Measurements from ENCODE around the gene INPP5D. TPM values are rescaled to one million over a fixed set of nuclear protein-coding genes. Genes with fewer than 3 reads are reported as not detected.

INPP5D gene
- total and polyA plus RNA-seq, 3 donors from 2014 or later: 5.7 to 12.7 (median 11.2) TPM

DNA sequence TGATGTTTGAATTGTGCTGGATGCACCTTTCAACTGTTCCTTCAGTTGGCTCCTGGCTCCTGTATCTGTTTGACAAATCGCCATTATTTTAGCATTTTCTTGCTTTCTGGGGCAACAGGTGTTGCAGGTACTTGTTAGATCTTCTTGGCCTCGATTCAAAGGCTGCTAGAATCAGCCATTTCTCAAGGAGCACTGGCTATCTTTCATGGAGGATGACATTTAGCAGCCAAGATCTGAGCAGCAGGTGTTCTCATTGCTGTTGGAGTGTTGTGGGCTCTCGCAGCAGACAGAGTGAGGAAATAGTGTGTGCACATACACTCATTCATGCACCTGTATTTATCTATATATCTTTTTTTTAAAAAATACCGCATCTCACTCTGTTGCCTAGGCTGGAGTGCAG is 52.2 kb downstream of the INPP5D start:
- H3K9me3 ChIP-seq: no peaks in the 10 kb centered on the region
- no peaks in the 10 kb centered on the region for H3K4me1 ChIP-seq
- H3K27ac ChIP-seq: no peak overlapping the region
- intact Hi-C loops (cut with DNase I; ENCODE audit: low total_unique reads): no loop called here
- H3K27me3 ChIP-seq: no peaks in the 10 kb centered on the region
- no peaks in the 10 kb centered on the region for H3K36me3 ChIP-seq (ENCODE audit: low read depth, missing control alignments)
- no peak overlapping the region for H3K4me3 ChIP-seq
- no peak for DNase-seq
- TF ChIP-seq, protein P1, sequence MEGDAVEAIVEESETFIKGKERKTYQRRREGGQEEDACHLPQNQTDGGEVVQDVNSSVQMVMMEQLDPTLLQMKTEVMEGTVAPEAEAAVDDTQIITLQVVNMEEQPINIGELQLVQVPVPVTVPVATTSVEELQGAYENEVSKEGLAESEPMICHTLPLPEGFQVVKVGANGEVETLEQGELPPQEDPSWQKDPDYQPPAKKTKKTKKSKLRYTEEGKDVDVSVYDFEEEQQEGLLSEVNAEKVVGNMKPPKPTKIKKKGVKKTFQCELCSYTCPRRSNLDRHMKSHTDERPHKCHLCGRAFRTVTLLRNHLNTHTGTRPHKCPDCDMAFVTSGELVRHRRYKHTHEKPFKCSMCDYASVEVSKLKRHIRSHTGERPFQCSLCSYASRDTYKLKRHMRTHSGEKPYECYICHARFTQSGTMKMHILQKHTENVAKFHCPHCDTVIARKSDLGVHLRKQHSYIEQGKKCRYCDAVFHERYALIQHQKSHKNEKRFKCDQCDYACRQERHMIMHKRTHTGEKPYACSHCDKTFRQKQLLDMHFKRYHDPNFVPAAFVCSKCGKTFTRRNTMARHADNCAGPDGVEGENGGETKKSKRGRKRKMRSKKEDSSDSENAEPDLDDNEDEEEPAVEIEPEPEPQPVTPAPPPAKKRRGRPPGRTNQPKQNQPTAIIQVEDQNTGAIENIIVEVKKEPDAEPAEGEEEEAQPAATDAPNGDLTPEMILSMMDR (IDR thresholded peaks at IDR 0.05): no peak
- TF ChIP-seq POLR2A (IDR thresholded peaks at IDR 0.05): no peak
- 81 to 86% methylated on average over 4 of the region's 4 CpGs for WGBS, 2 donors

DNA sequence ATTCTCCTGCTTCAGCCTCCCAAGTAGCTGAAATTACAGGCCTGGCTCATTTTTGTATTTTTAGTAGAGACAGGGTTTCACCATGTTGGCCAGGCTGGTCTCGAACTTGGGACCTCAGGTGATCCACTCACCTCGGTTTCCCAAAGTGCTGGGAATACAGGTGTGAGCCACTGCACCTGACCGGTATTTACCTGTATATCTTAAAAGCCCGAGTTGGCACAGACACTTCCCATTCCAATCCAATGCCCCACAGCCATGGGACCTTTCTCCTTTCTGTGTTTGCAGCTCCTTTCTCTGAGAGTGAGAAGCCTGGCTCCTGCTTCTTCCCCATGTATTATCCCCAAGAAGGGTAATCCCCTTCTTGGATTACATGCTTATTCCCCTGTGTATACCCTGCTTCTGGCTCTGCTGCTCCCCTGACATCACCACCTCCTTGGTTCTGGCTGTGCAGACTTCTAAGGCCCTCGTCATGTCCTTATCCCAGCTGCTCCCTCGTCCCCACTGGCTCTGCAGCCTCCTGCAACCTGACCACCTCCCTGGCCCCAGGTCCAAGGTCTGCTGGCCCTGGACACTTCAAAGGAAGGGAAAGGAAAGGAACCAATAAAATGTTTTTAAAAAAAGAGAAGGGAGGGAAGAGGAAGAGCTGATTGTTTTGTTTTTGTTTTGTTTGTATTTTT is 52.8 kb downstream of the INPP5D start:
- no peak for DNase-seq
- Histone ChIP-seq H3K36me3 (ENCODE audit: low read depth, missing control alignments) (no peaks in the 10 kb centered on the region), H3K4me3 (no peak overlapping the region), H3K4me1 (no peaks in the 10 kb centered on the region), H3K27ac (no peak overlapping the region), H3K9me3 (no peaks in the 10 kb centered on the region), H3K27me3 (no peaks in the 10 kb centered on the region)
- WGBS, 2 donors: 73 to 85% methylated on average over 6 of the region's 6 CpGs
- no peak for TF ChIP-seq POLR2A (IDR thresholded peaks at IDR 0.05)
- TF ChIP-seq, protein P1 (IDR thresholded peaks at IDR 0.05): no peak
- intact Hi-C loops (cut with DNase I; ENCODE audit: low total_unique reads): no loop called here

DNA sequence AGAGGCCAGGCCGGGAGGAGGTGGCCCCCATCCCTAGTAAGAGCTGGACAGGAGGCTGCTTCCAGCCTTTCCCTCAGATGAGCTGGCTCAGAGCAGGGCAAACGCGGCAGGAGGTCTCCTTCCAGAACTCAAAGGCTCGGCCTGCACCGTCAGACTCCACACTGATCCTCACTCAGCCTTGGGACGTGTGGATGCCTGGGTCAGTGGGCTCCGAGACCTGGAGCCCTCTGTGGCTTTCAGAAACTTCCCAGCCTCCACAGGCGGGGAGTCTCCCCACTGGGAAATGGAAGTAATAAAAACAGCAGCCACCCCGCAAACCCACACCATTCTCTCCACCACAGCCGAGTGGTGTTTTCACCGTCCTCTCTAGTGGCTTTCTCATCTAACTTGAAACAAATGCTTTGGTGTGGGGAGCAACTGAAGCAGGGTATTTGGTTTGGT is 54.3 kb downstream of the INPP5D start:
- DNase-seq: no peak
- Histone ChIP-seq H3K9me3 (no peaks in the 10 kb centered on the region), H3K36me3 (ENCODE audit: low read depth, missing control alignments) (no peaks in the 10 kb centered on the region), H3K27ac (no peak overlapping the region), H3K4me1 (no peaks in the 10 kb centered on the region), H3K27me3 (no peaks in the 10 kb centered on the region), H3K4me3 (no peak overlapping the region)
- WGBS, 2 donors: 85 to 92% methylated on average over 11 of the region's 11 CpGs
- TF ChIP-seq, protein P1 (IDR thresholded peaks at IDR 0.05): no peak
- TF ChIP-seq POLR2A (IDR thresholded peaks at IDR 0.05): no peak
- intact Hi-C loops (cut with DNase I; ENCODE audit: low total_unique reads): no loop called here

DNA sequence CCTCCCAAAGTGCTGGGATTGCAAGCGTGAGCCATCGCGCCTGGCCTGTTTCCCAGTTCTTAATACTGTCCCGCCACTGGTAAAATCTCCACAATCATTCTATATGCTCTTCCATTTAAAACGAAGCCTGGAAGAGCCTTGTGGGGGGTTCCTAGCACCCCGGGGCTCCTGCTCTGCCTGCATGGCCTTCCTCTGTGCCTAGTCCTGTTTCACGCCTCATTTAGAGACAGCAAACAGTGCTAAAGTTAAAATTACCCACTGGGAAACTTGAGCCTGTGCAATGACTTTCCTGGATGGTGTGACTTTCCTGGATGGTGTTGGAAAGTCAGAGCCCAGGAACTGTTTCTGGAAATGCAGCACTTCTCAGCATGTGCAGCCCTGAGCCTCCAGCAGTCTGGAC is 55.0 kb downstream of the INPP5D start:
- intact Hi-C loops (cut with DNase I; ENCODE audit: low total_unique reads): no loop called here
- H3K4me3 ChIP-seq: no peak overlapping the region
- H3K27ac ChIP-seq: no peak overlapping the region
- no peak for DNase-seq
- 86 to 92% methylated on average over 7 of the region's 7 CpGs for WGBS, 2 donors
- no peaks in the 10 kb centered on the region for H3K9me3 ChIP-seq
- H3K4me1 ChIP-seq: no peaks in the 10 kb centered on the region
- H3K27me3 ChIP-seq: no peaks in the 10 kb centered on the region
- TF ChIP-seq, protein P1 (IDR thresholded peaks at IDR 0.05): no peak
- TF ChIP-seq POLR2A (IDR thresholded peaks at IDR 0.05): no peak
- H3K36me3 ChIP-seq (ENCODE audit: low read depth, missing control alignments): no peaks in the 10 kb centered on the region

DNA sequence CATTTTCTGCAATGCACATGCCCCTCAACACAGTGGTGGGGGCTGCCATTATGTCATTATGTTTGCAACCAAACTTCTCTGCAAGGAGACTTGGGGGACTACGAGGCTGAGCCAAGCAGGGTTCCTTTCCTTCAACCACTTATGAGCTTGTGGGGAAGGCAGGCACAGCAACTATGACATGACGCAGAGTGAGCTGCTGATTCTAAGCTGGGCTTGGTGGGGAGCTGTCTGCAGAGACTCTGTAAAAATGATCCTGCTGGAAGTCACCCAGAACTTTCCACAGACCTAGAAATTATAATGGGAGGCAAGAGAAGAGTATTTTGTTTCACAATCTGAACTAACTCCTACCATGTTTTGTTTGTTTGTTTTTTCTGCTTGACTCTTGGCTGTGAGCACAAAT is 55.6 kb downstream of the INPP5D start:
- intact Hi-C loops (cut with DNase I; ENCODE audit: low total_unique reads): no loop called here
- H3K27ac ChIP-seq: no peak overlapping the region
- no peak for TF ChIP-seq POLR2A (IDR thresholded peaks at IDR 0.05)
- TF ChIP-seq, protein P1 (IDR thresholded peaks at IDR 0.05): no peak
- no peak for DNase-seq
- H3K4me1 ChIP-seq: no peaks in the 10 kb centered on the region
- H3K27me3 ChIP-seq: no peaks in the 10 kb centered on the region
- 70 to 76% methylated on average over 2 of the region's 2 CpGs for WGBS, 2 donors
- no peaks in the 10 kb centered on the region for H3K36me3 ChIP-seq (ENCODE audit: low read depth, missing control alignments)
- H3K9me3 ChIP-seq: no peaks in the 10 kb centered on the region
- no peak overlapping the region for H3K4me3 ChIP-seq

Data from testis (tissue), 3 donors.